AG08395 (cell line): ENCODE results near the gene UQCRHL.

Experiments
- DNase-seq: peaks from one replicate; pipeline ENCODE4 v3.0.0; 2012; ENCODE audit warnings: mixed read lengths, low spot score

The UQCRHL gene

DNA sequence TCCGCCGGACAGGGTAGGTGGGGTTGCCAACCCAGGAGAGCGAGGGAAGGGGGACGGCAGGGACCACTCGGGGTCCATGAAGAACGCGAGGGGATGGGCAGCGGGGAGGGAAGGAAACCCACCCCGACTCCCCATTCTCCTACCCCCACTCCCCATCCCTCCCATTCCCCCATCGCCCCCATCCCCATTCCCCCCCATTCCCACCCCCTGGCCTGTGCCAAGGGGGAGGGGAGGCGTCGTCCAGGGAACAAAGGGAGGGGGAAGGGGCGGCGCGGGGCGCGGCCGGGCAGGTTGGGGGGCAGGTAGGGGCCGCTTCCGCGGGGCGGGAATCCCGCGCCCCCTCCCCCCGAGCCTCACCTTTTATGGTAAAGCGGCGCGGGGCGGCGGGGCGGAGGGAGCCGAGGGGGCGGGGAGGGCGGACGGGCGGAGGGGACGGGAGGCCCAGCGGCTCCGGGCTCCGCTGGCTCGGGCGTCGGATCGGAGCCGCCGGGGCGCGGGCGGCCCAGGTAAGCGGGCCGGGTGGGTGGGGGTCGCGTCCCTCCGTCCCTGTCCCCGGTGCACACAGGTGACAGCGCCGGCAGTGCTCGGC lies 49.0 kb downstream of the UQCRHL start, which contains the start of gene FBLIM1:
TSS of gene FBLIM1 (plus strand) at position 453 of the 589 bp plus-strand sequence. CDS start 6,189 bp downstream, outside the sequence.
- DNase-seq: peak; percentile 36

DNA sequence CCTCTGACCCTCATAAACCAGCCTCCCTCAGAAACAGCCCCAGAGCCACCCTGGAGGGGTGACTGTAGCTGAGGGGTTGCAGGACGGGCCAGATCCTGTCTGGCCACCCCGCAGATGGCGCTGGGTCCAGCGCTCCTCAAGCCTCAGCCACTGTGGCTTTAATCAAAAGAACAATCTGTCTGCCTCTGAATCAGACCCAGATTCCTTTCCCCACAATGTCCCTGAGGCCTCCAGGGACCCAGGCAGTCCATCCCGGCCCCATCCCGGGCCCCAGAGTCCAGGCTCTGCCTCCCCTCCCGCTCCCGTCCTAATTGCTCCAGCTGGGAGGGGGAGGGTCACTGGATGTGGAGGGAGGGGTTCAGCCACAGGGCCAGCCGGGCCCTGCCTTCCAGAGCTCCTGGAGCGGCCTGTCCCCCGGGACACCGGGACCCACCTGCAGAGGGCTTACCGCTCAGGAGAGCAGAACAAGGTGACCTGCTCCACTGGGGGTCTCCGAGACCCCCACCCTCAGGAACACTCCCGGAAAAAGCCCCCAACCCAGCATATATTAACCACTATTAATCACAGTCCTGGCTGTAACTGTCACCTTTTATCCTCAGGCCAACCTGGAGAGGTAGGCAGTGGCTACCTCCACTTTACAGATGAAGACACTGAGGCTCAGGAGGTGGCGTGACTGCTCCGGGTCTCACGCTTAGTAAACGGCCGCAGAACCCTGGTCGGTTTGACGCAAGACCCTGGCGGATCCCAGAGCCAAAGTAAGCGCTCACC lies 49.7 kb downstream of the UQCRHL start:
- DNase-seq: peak; percentile 42
